Mucosa of stomach (tissue), 1 donor: ENCODE data around the gene RPUSD4.

Experiments
- H3K27me3 ChIP-seq: one replicate; pipeline ENCODE4 v1.7.0; 2013; ENCODE audit warnings: mild to moderate bottlenecking, low read length; ENCODE audit not compliant: control insufficient read depth, insufficient read depth
- H3K36me3 ChIP-seq: one replicate; pipeline ENCODE4 v1.7.0; 2013; ENCODE audit warnings: low read length; ENCODE audit not compliant: control insufficient read depth, insufficient read depth
- H3K4me1 ChIP-seq: one replicate; pipeline ENCODE4 v1.7.0; 2013; ENCODE audit warnings: mild to moderate bottlenecking, low read length; ENCODE audit not compliant: control insufficient read depth, insufficient read depth
- H3K4me3 ChIP-seq: one replicate; pipeline ENCODE4 v1.7.0; 2013; ENCODE audit warnings: low read length
- H3K9ac ChIP-seq: one replicate; pipeline ENCODE4 v1.7.0; 2013; ENCODE audit warnings: mild to moderate bottlenecking, low read length, moderate library complexity
- H3K9me3 ChIP-seq: one replicate; pipeline ENCODE4 v1.7.0; 2013; ENCODE audit warnings: mild to moderate bottlenecking, low read length, moderate library complexity; ENCODE audit not compliant: control insufficient read depth
- donor health status: Pancreatic carcinoma.

RPUSD4 gene

DNA sequence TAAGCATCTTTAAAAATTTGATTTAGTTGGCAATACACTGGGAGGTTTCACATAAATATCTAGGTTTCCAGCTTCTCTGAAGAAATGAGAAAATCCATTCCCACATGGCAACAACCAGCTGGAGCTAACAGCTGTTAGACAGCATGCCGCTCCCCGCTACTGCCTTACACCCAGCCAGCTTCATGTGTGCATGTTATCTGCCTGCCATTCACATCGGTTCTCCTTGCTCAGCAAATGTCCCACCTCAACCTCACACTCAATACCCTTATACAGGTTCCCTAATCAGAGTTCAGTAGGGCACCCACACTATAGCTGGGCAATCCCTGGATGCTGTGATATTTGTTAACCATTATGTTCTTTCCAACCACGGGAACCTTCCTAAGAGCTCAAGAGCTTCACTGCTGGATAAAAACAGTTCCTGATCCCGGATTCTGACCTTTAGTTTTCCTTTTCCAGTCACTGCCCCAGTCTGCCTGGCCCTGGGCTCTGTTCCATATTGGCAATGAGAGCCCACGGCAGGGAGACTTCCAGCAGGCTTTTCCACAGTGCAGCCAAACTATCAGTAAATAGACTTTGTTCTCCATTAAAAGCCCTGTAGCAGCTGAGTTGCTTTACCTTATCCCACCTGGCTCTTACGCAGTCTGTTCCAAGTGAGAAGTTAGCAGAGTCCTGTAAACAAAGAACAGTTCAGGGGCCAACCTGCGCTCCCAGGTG lies 8.6 kb downstream of the RPUSD4 start:
- no peaks in the 10 kb centered on the region for H3K9me3 ChIP-seq
- no peak overlapping the region for H3K9ac ChIP-seq
- H3K4me1 ChIP-seq, result no peaks in the 10 kb centered on the region
- no peaks in the 10 kb centered on the region for H3K27me3 ChIP-seq
- H3K4me3 ChIP-seq, result no peak overlapping the region
- H3K36me3 ChIP-seq, result peaks cover 7% of the 10 kb centered on the region

DNA sequence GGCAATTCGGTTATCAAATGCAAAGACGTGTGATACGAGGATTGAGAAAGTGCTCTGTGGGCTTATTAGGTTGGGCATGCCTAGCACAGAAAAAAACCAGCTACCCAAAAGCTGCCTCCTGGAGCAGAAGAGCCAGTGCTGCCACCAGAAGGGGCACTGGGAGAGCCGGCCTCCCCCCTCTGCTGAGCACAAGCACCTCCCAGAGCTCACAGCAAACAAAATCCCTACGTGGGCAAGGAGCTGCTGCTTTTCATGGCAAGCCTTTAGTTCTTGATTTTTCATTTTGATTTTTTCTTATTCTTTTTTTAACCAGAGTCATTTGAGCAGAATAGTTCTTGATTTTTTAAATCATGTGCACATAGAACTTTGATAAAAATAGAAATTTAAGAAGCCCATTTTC lies 12.8 kb downstream of the RPUSD4 start:
- Histone ChIP-seq H3K4me3 (no peak overlapping the region), H3K4me1 (no peaks in the 10 kb centered on the region), H3K36me3 (peaks cover 6% of the 10 kb centered on the region), H3K9ac (no peak overlapping the region), H3K9me3 (no peaks in the 10 kb centered on the region), H3K27me3 (no peaks in the 10 kb centered on the region)

DNA sequence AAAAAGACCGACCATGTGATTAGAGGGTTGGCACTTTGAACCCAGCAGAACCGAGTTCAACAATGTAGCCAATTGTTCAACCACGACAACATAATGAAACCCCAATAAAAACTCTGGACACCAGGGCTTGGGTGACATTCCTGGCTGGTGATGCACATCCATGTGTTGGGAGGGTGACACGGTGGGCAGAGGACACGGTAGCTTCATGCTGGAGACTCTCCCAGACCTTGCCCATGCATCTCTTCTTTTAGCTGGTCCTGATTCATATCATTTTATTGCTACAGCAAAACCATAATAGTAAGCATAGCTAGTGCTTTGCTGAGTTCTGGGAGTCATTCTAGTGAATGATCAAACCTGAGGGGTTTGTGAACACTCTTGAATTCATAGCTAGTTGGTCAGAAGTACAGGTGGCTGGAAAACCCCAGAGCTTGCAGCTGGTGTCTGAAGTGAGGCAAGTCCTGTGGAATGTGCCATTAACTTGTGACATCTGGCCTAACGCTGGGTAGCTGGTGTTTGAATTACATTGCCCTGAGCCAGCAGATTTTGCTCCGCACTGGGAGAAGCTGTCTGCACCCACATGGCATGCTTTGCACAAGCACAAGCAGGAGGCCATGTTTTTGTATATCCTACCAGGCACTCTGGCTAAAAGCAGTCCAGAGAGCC lies 14.0 kb downstream of the RPUSD4 start:
- H3K27me3 ChIP-seq, result no peaks in the 10 kb centered on the region
- H3K4me1 ChIP-seq, result no peaks in the 10 kb centered on the region
- H3K9me3 ChIP-seq, result no peaks in the 10 kb centered on the region
- H3K9ac ChIP-seq, result no peak overlapping the region
- no peak overlapping the region for H3K4me3 ChIP-seq
- H3K36me3 ChIP-seq, result peaks cover 9% of the 10 kb centered on the region

DNA sequence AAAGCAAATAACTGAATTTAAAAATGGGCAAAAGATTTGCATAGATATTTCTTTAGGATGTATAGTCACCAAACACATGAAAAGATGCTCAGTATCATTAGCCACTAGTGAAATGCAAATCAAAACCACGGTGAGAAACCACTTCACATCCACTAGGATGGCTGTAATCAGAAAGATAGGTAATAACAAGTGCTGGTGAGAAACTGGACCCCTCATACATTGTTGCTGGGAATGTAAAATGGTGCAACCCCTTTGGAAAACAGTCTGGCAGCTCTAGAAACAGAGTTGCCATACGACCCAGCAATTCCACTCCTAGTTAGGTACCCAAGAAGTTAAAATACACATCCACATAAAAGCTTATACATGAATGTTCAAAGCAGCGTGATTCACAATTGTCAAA lies 16.3 kb downstream of the RPUSD4 start:
- Histone ChIP-seq H3K27me3 (no peaks in the 10 kb centered on the region), H3K36me3 (peaks cover 9% of the 10 kb centered on the region), H3K9me3 (no peaks in the 10 kb centered on the region), H3K4me3 (no peak overlapping the region), H3K9ac (no peak overlapping the region), H3K4me1 (no peaks in the 10 kb centered on the region)

DNA sequence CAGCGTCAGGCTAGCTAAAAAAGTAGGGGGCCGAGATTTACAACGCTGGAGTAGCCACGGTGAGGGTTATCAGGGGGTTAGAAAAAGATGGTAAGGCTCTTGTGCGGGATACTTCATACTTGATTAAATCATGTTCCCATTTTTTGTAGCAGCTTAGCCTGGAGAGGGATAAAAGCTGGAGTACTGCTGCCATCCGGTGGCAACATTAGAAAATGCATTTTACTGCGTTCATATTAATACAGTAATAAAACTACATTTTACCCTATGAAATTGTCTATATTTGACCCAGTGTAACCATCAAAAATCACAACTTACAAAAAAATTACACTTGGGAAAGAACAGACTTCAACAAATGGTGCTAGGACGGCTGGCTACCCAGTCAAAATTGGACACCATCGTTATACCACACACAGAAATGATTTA lies 17.3 kb downstream of the RPUSD4 start:
- Histone ChIP-seq H3K9ac (no peak overlapping the region), H3K36me3 (peaks cover 9% of the 10 kb centered on the region), H3K4me1 (no peaks in the 10 kb centered on the region), H3K9me3 (no peaks in the 10 kb centered on the region), H3K27me3 (no peaks in the 10 kb centered on the region), H3K4me3 (no peak overlapping the region)

DNA sequence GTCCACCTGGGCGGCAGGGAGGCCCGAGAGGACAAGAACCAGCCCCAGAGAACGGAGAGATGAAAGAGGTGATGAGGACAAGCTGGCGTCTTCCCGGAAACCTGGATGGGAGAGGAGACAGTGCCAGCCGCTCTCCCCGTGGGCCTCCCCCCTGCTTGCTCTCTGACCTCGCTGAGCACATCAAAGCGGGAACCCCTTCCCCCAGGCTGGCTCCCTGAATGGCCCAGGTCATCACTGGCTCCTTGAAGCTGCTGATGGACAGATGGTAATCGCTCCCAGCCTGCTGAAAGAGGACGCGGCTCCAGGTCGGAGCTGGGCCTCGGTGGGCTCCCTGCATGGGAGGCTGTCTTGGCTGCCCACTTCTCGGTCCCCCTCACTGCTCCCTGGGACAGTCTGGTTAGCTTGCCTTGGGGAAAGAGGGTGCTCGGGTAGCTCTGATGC lies 18.4 kb downstream of the RPUSD4 start:
- Histone ChIP-seq H3K27me3 (no peaks in the 10 kb centered on the region), H3K36me3 (peaks cover 9% of the 10 kb centered on the region), H3K9me3 (no peaks in the 10 kb centered on the region), H3K4me1 (no peaks in the 10 kb centered on the region), H3K4me3 (no peak overlapping the region), H3K9ac (no peak overlapping the region)

DNA sequence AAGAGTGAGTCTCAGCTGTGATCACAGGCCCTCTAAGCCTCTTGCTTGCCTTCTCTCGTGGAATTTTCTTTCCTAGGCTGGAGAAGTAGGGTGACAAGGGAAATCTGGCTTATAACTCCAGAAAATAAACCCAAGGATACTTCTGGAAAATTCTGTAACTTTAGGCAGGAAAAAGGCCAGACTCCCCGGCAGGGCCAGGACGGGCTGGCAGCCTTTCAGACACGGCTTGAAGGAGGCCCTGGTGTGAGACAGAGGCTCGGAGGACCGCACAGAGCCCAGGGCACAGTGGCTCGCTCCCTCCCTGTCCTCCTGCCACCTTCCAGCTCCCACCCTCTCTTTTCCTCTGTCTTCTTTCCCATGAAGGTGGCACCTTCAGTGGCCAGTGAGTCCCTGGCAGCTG lies 19.1 kb downstream of the RPUSD4 start:
- no peak overlapping the region for H3K9ac ChIP-seq
- no peaks in the 10 kb centered on the region for H3K4me1 ChIP-seq
- H3K27me3 ChIP-seq, result no peaks in the 10 kb centered on the region
- H3K36me3 ChIP-seq, result peaks cover 9% of the 10 kb centered on the region
- no peaks in the 10 kb centered on the region for H3K9me3 ChIP-seq
- no peak overlapping the region for H3K4me3 ChIP-seq

DNA sequence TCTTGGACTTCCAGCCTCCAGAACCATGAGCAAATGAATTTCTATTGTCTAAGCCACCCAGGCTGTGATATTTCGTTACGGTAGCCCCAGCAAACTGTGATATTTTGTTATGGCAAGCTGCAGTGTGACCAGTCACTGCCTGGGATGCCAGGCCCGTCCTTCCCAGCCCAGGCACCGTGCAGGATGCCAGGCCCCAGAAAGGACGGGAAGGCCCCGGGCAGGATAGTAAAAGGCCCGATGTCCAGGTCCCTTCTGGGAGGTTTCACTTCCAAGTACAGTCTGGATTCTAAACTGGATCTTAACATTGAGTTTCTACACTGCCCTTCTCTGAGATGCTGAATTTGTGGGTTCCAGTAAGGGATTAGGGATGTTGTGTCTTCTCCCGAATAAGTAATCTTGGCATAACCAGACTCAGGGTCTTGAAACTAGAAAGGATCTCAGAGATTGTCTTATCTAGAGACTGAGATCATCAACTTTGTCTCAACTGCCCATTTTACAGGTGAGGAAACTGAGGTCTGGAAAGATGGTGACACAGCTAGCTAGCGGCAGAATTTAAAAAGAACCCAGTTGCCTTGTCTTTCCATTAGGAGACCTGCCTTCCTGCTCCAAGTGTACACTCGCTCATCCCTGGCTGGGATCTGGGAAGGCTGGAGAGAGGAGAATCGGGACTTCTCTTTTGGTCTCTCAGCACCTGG lies 19.9 kb downstream of the RPUSD4 start:
- no peak overlapping the region for H3K4me3 ChIP-seq
- peaks cover 4% of the 10 kb centered on the region for H3K36me3 ChIP-seq
- H3K9ac ChIP-seq, result no peak overlapping the region
- no peaks in the 10 kb centered on the region for H3K4me1 ChIP-seq
- H3K9me3 ChIP-seq, result no peaks in the 10 kb centered on the region
- H3K27me3 ChIP-seq, result no peaks in the 10 kb centered on the region

DNA sequence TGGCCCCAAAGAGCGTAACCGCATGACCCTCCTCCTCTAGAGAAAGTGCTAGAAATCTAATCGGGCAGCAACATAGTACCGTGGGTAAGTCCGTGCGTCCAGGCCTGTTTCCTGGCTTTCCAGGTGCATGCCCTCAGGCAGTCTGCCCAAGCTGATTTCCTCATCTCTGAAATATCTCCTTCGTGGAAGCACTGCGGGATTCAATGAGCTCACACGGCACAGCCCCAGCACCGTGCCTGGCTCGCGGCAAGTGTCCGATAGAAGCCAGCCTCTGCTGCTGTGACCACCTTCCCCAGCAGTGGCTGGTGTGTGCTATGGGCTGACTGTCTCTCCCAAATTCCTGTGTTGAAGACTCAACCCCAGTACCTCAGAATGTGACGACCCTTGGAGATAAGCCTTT lies 20.7 kb downstream of the RPUSD4 start:
- Histone ChIP-seq H3K9me3 (no peaks in the 10 kb centered on the region), H3K4me3 (no peak overlapping the region), H3K36me3 (peaks cover 4% of the 10 kb centered on the region), H3K27me3 (no peaks in the 10 kb centered on the region), H3K9ac (no peak overlapping the region), H3K4me1 (no peaks in the 10 kb centered on the region)

DNA sequence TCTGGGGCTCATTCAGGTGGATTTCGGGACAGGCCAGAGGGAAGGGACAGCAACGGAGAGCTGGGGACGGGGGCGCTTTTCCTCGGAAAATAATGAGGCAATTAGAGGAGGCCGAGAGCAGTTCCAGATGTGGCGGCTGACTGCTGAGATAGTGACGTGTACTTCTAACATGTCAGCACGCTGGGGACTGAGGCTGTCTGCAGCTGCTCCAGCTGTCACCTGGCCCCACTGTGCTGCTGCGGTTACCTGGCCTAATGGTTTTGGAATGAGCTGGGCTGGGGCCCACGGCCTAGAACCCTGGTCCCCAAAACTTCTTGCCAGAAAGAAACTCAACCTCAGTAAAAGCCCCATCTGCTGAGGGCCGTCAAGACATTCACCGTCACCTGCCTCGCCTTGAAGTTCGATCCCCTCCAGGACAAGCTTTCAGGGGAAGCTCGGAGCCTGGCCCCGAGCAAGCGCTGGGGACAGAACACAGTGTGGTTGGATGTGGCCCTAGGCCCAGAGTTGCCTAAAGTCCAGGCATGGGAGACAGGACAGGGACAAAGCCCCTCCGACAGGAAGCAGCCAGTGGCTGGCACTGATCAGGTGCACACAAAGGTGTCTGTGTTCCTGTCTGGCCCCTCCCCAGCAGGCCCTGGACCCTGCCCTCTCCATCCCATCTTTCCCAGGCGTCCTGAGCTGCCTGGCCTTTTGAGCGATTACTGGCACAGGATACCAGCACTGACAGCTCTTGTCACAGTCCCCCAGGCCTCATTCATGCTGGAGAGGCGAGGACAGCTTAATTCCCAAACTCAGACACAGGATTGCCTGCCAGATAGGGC lies 22.1 kb downstream of the RPUSD4 start:
- Histone ChIP-seq H3K9me3 (no peaks in the 10 kb centered on the region), H3K9ac (no peak overlapping the region), H3K4me3 (no peak overlapping the region), H3K27me3 (no peaks in the 10 kb centered on the region), H3K36me3 (peaks cover 4% of the 10 kb centered on the region), H3K4me1 (no peaks in the 10 kb centered on the region)

DNA sequence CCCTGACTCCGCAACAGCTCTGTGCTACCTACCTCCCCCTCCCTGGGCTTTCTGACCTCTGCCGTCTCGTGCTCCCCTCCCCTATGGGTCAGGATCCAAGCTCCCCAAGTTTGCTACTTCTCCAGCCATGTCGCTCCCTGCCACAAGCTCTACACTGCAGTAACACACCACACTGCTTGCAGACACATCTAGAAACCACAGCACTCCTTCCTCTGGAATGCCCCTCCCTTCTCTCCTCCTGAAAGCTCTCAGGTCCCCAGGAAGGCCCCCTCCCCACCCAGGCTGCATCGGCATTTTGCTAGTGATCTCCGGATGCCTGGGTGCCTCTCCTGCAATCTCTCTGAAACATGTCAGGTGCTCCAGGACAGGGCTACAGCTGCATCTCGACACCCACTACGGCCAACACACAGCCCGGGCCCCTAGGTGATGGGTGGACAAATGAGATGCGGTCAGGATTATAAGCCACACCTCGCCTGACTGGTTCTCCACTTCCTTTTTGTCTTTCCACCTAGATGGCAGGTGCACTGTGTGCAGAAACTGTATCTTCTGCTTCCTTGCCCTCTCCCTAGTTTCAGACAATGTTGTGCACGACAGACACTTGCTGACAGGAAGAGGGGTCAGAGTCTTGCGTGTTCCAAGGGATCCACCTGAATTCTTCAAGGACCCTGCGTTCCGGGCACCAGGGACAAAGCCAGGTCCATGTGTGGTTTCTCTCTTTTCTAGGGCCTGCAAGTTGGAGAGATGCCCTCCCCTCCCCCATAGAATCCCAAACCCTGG lies 22.9 kb downstream of the RPUSD4 start:
- Histone ChIP-seq H3K4me3 (no peak overlapping the region), H3K9me3 (no peaks in the 10 kb centered on the region), H3K4me1 (no peaks in the 10 kb centered on the region), H3K9ac (no peak overlapping the region), H3K27me3 (no peaks in the 10 kb centered on the region), H3K36me3 (peaks cover 2% of the 10 kb centered on the region)
